GF-D8 (cell line): ENCODE measurements around the gene DAG1.

Experiments used
- DNase-seq: peaks from one replicate; lab custom pipeline; 2025; lab: John Stamatoyannopoulos, UW

DAG1 gene

GRCh38 chr3:49554633-49555265 lies 84.7 kb downstream of the DAG1 start:
- DNase-seq: no peak

GRCh38 chr3:49556500-49557275 lies 86.6 kb downstream of the DAG1 start:
- DNase-seq: no peak

- DNase-seq: no peak
Observed at GRCh38 chr3:49563040-49563578, 93.0 kb downstream of the DAG1 start.

- DNase-seq: no peak
Observed at GRCh38 chr3:49563766-49564165, 93.7 kb downstream of the DAG1 start.

- no peak for DNase-seq
Observed at GRCh38 chr3:49566312-49566711, 96.2 kb downstream of the DAG1 start.

- DNase-seq: no peak
Observed at GRCh38 chr3:49567406-49567805, 97.3 kb downstream of the DAG1 start.

GRCh38 chr3:49568965-49569364 lies 98.9 kb downstream of the DAG1 start:
- DNase-seq: no peak

- DNase-seq: no peak
Observed at GRCh38 chr3:49570028-49570654, 100.1 kb downstream of the DAG1 start.

GRCh38 chr3:49582177-49582576 lies 112.1 kb downstream of the DAG1 start:
- DNase-seq: no peak
